SK-N-SH (cell line): ENCODE results near the gene COIL. TPM values are rescaled to one million over a fixed set of nuclear protein-coding genes. Genes with fewer than 3 reads are reported as not detected.
A peak's percentile ranks its signal among the peaks of the same experiment; 100 is the strongest.

Experiments
- CTCF ChIA-PET: fragments of 300-600, 350-600 bp; formaldehyde crosslinking; extraction: SDS; loops from one replicate; lab custom pipeline; 2021; lab: Yijun Ruan, JAX
- POLR2A ChIA-PET: fragments of 350-600 bp; sonication (Branson Sonifier 250); formaldehyde crosslinking; extraction: SDS; loops from one replicate; lab custom pipeline; 2020; ENCODE audit warnings: antibody characterized with exemption, inconsistent platforms; lab: Yijun Ruan, JAX
- DNase-seq: peaks from one replicate; pipeline ENCODE4 v3.0.0; 2012
- H2AFZ ChIP-seq: fragments of 200-600 bp; sonication (generic); 2 replicates; pipeline ENCODE4 v1.8.1; 2016; ENCODE audit warnings: antibody characterized with exemption, mild to moderate bottlenecking, low read depth
- H3F3A ChIP-seq: fragments of 200-600 bp; sonication (generic); replicated peaks from 2 replicates; pipeline ENCODE3; 2016; ENCODE audit warnings: antibody characterized with exemption, mild to moderate bottlenecking; ENCODE audit not compliant: insufficient read depth
- H3K27ac ChIP-seq, 2 experiments: fragments of 200-500 bp in 1 of 2; fragments of 200-600 bp in 1 of 2; sonication (Bioruptor generic) in 1 of 2; sonication (generic), shearing (Covaris generic) in 1 of 2; 2 replicates each; pipeline versions ENCODE4 v1.5.1 to v1.6.1; 2014 to 2016; ENCODE audit warnings: low read depth in 2 of 2, inconsistent platforms in 1 of 2, low read length in 1 of 2, mild to moderate bottlenecking in 1 of 2, mixed read lengths in 1 of 2
- H3K27me3 ChIP-seq: fragments of 200-600 bp; sonication (generic), shearing (Covaris generic); 2 replicates; pipeline ENCODE4 v1.6.1; 2016; ENCODE audit warnings: mixed run types; ENCODE audit not compliant: insufficient read depth
- H3K36me3 ChIP-seq, 2 experiments: fragments of 200-500 bp in 1 of 2; fragments of 200-600 bp in 1 of 2; sonication (Bioruptor generic) in 1 of 2; sonication (generic) in 1 of 2; replicated peaks in 1 of 2; 2 replicates each; pipeline versions ENCODE3 to v1.5.1; 2014 to 2016; ENCODE audit warnings: low read length in 1 of 2, mild to moderate bottlenecking in 1 of 2; ENCODE audit not compliant: insufficient read depth in 2 of 2, control insufficient read depth in 1 of 2
- H3K4me1 ChIP-seq, 2 experiments: fragments of 200-500 bp in 1 of 2; fragments of 200-600 bp in 1 of 2; sonication (Bioruptor generic) in 1 of 2; sonication (generic), shearing (Covaris generic) in 1 of 2; 2 replicates each; pipeline versions ENCODE4 v1.5.1 to v1.6.1; 2014 to 2016; ENCODE audit warnings: low read depth in 1 of 2, low read length in 1 of 2, mixed run types in 1 of 2; ENCODE audit not compliant: insufficient read depth in 2 of 2, control insufficient read depth in 1 of 2
- H3K4me2 ChIP-seq: fragments of 200-600 bp; sonication (generic), shearing (Covaris generic); 2 replicates; pipeline ENCODE4 v1.6.1; 2017; ENCODE audit warnings: mixed run types
- H3K4me3 ChIP-seq, 2 experiments: fragments of 200-500 bp in 1 of 2; fragments of 200-600 bp in 1 of 2; sonication (Bioruptor generic) in 1 of 2; sonication (generic), shearing (Covaris generic) in 1 of 2; 2 replicates each; pipeline versions ENCODE4 v1.5.1 to v1.8.1; 2014 to 2016; ENCODE audit warnings: low read depth in 2 of 2, inconsistent platforms in 1 of 2, low read length in 1 of 2, mild to moderate bottlenecking in 1 of 2, mixed read lengths in 1 of 2, moderate library complexity in 1 of 2
- H3K79me2 ChIP-seq: fragments of 200-600 bp; sonication (generic); 2 replicates; pipeline ENCODE4 v1.8.1; 2017; ENCODE audit warnings: mild to moderate bottlenecking; ENCODE audit not compliant: insufficient read depth
- H3K9ac ChIP-seq: fragments of 200-600 bp; sonication (generic); 2 replicates; pipeline ENCODE4 v1.6.1; 2017; ENCODE audit warnings: mixed run types
- H3K9me2 ChIP-seq: fragments of 200-600 bp; sonication (generic); 2 replicates; pipeline ENCODE4 v1.6.1; 2017; ENCODE audit warnings: mixed run types
- H3K9me3 ChIP-seq: fragments of 200-600 bp; sonication (generic); 2 replicates; pipeline ENCODE4 v1.6.1; 2017; ENCODE audit warnings: mixed run types, mild to moderate bottlenecking, moderate library complexity
- H4K20me1 ChIP-seq: fragments of 200-600 bp; sonication (generic); 2 replicates; pipeline ENCODE4 v1.6.1; 2017; ENCODE audit warnings: mild to moderate bottlenecking, mixed run types; ENCODE audit not compliant: insufficient read depth
- CHD2 ChIP-seq: fragments of 150-350 bp; IDR thresholded peaks from 2 replicates; pipeline ENCODE4 v1.6.1; 2018; ENCODE audit warnings: low read length; ENCODE audit not compliant: partially characterized antibody
- ELF1 ChIP-seq: IDR thresholded peaks from 2 replicates; pipeline ENCODE4 v1.4.0; 2012
- FOSL2 ChIP-seq: IDR thresholded peaks from 2 replicates; pipeline ENCODE4 v1.4.0; 2012; ENCODE audit warnings: low read depth, mild to moderate bottlenecking, moderate library complexity, borderline replicate concordance
- FOXM1 ChIP-seq: IDR thresholded peaks from 2 replicates; pipeline ENCODE4 v1.4.0; 2012; ENCODE audit warnings: low read depth, mild to moderate bottlenecking
- JUND ChIP-seq: IDR thresholded peaks from 2 replicates; pipeline ENCODE4 v1.4.0; 2012
- MAX ChIP-seq: IDR thresholded peaks from 2 replicates; pipeline ENCODE4 v1.4.0; 2012; ENCODE audit warnings: low read depth
- MXI1 ChIP-seq: IDR thresholded peaks from 2 replicates; pipeline ENCODE4 v1.6.1; 2012; ENCODE audit warnings: mild to moderate bottlenecking, low read depth, low read length, improper control_type of control experiment
- NFIC ChIP-seq: IDR thresholded peaks from 2 replicates; pipeline ENCODE4 v1.4.0; 2012; ENCODE audit warnings: borderline replicate concordance
- NRF1 ChIP-seq: IDR thresholded peaks from 2 replicates; pipeline ENCODE4 v1.6.1; 2012; ENCODE audit warnings: low read depth, mild to moderate bottlenecking, low read length
- POLR2AphosphoS5 ChIP-seq: IDR thresholded peaks from 2 replicates; pipeline ENCODE4 v1.6.1; 2012; ENCODE audit warnings: low read depth, low read length
- RCOR1 ChIP-seq: fragments of 150-350 bp; IDR thresholded peaks from 2 replicates; pipeline ENCODE4 v1.6.1; 2017; ENCODE audit warnings: antibody characterized with exemption, low read length
- REST ChIP-seq: IDR thresholded peaks from 2 replicates; pipeline ENCODE4 v1.6.1; 2012; ENCODE audit warnings: mild to moderate bottlenecking, low read depth, low read length, moderate library complexity
- SIN3A ChIP-seq: IDR thresholded peaks from 2 replicates; pipeline ENCODE4 v1.6.1; 2012; ENCODE audit warnings: low read depth, mild to moderate bottlenecking, low read length, moderate library complexity, borderline replicate concordance
- TAF1 ChIP-seq: IDR thresholded peaks from 2 replicates; pipeline ENCODE4 v1.6.1; 2012; ENCODE audit warnings: low read depth, mild to moderate bottlenecking, low read length, moderate library complexity, borderline replicate concordance
- TCF12 ChIP-seq: IDR thresholded peaks from 2 replicates; pipeline ENCODE4 v1.4.0; 2012
- TEAD4 ChIP-seq: IDR thresholded peaks from 2 replicates; pipeline ENCODE4 v1.4.0; 2012; ENCODE audit warnings: mild to moderate bottlenecking, borderline replicate concordance; ENCODE audit not compliant: insufficient read depth
- USF1 ChIP-seq: IDR thresholded peaks from 2 replicates; pipeline ENCODE4 v1.4.0; 2012; ENCODE audit warnings: low read depth, borderline replicate concordance
- USF2 ChIP-seq: fragments of 150-350 bp; IDR thresholded peaks from 2 replicates; pipeline ENCODE4 v1.6.1; 2017; ENCODE audit warnings: antibody characterized with exemption, low read length, low read depth, borderline replicate concordance
- WGBS: methylation state at CpG from one replicate; pipeline ENCODE4 v1.1.6; 2017; ENCODE audit warnings: low lambda C conversion rate; 5-methylcytosine and 5-hydroxymethylcytosine counted together
- polyA plus RNA-seq, 3 experiments: library from polyadenylated mRNA; depleted of rRNA; stranded (reverse); fragments of >200 nt; gene quantifications; 2 replicates each; pipeline ENCODE4 v1.2.3, GENCODE V29; 2012

The COIL gene
- polyA plus RNA-seq, 1 of the 3 experiments (the other 2 are of a cell fraction) = 3.9 TPM

GRCh38 chr17:56977673-56978395 lies 17.0 kb upstream of the COIL start, which contains the start of gene SCPEP1:
Gene SCPEP1, plus strand, starts transcription at chr17:56978131. Its CDS starts 29 bp downstream, at chr17:56978160.
- H3K36me3 ChIP-seq = no peaks in the 10 kb centered on the region
- H3K4me1 ChIP-seq = peaks cover 5 to 12% of the 10 kb centered on the region in 2 experiments; a peak in 3 of 4 replicates
- TF ChIP-seq TEAD4 (no peak), FOXM1 (no peak), RCOR1 (no peak), NRF1 (no peak), TAF1 (peak; percentile 85), REST (peak; percentile 34; the same call in 1 of the 2 replicates), FOSL2 (no peak), NFIC (no peak), CHD2 (peak; percentile 35), USF2 (peak; percentile 66), USF1 (peak; percentile 92), JUND (no peak), MAX (peak; percentile 56), POLR2AphosphoS5 (peak; percentile 70), TCF12 (no peak), SIN3A (peak; percentile 93), ELF1 (no peak), MXI1 (peak; percentile 90)
- TF ChIP-seq, all 33 proteins: peak for 9
- under 1% methylated on average over 27 of the region's 42 CpGs for WGBS
- CTCF ChIA-PET = interaction anchor here (0.7 to 3.0 kb wide), 14 partner anchors 10 to 805 kb away, joined by 3 to 23 read pairs (median 3); partner anchors contain the start of gene COIL
- peak within 1 kb of the TSS in 1 of 2 experiments; percentile 70; a peak in 2 of 4 replicates for H3K27ac ChIP-seq
- H4K20me1 ChIP-seq = no peaks in the 10 kb centered on the region
- POLR2A ChIA-PET = interaction anchor here (0.5 to 2.6 kb wide), 9 partner anchors 10 to 1029 kb away, joined by 3 to 13 read pairs (median 4); partner anchors contain the start of genes AKAP1, C17orf67, COIL and DGKE
- no peaks in the 10 kb centered on the region for H3K79me2 ChIP-seq
- H3K9ac ChIP-seq = peak within 1 kb of the TSS; percentile 50; the same call in 1 of the 2 replicates
- peak within 1 kb of the TSS; percentile 70 to 75 for H3K4me3 ChIP-seq
- H3K9me2 ChIP-seq = no peaks in the 10 kb centered on the region
- H3F3A ChIP-seq = no peaks in the 10 kb centered on the region
- no peaks in the 10 kb centered on the region for H3K27me3 ChIP-seq
- peak within 1 kb of the TSS; percentile 83 for H2AFZ ChIP-seq
- peak within 1 kb of the TSS; percentile 73 for H3K4me2 ChIP-seq
- DNase-seq = peak; percentile 100
- H3K9me3 ChIP-seq = no peaks in the 10 kb centered on the region
